A673 (cell line): ENCODE results near the gene C21orf58. TPM values are rescaled to one million over a fixed set of nuclear protein-coding genes. Genes with fewer than 3 reads are reported as not detected.

Source experiments
- BruUV-seq: library from RNA; stranded (reverse); fragments of 400-500 nt; replicated peaks from 2 replicates; lab custom pipeline; 2021; lab: Mats Ljungman, UMichigan
- CTCF ChIA-PET: fragments of 300-600 bp; sonication (Branson Sonifier 250); formaldehyde crosslinking; loops from one replicate; lab custom pipeline; 2022; ENCODE audit warnings: antibody characterized with exemption; lab: Charles Lee
- POLR2A ChIA-PET: fragments of 300-600 bp; sonication (Branson Sonifier 250); formaldehyde crosslinking; loops from one replicate; lab custom pipeline; 2022; ENCODE audit warnings: antibody characterized with exemption; ENCODE audit not compliant: low non-redundant PET; lab: Charles Lee
- DNase-seq: peaks from one replicate; pipeline ENCODE4 v3.0.0-alpha.2; 2015; ENCODE audit warnings: low spot score
- H3K27ac ChIP-seq: fragments of 200-600 bp; sonication (generic); 2 replicates; pipeline ENCODE4 v1.5.1; 2016; ENCODE audit warnings: mixed run types, low read depth, mild to moderate bottlenecking, mixed read lengths, antibody characterized with exemption, low read length; ENCODE audit not compliant: poor library complexity, severe bottlenecking
- H3K27me3 ChIP-seq: fragments of 200-600 bp; sonication (generic); replicated peaks from 2 replicates; pipeline ENCODE4 v1.6.1; 2017; ENCODE audit warnings: mixed run types, low read depth, mild to moderate bottlenecking, mixed read lengths, antibody characterized with exemption, low read length; ENCODE audit not compliant: insufficient read depth, poor library complexity
- H3K36me3 ChIP-seq: fragments of 200-600 bp; sonication (generic); 2 replicates; pipeline ENCODE4 v1.6.1; 2016; ENCODE audit warnings: mixed run types, mild to moderate bottlenecking, mixed read lengths, antibody characterized with exemption, low read length; ENCODE audit not compliant: insufficient read depth, poor library complexity, severe bottlenecking
- H3K4me1 ChIP-seq: fragments of 200-600 bp; sonication (generic); 2 replicates; pipeline ENCODE4 v1.6.1; 2017; ENCODE audit warnings: mixed run types, mild to moderate bottlenecking, mixed read lengths, antibody characterized with exemption, low read length; ENCODE audit not compliant: insufficient read depth, poor library complexity, severe bottlenecking
- H3K4me3 ChIP-seq: fragments of 200-600 bp; sonication (generic); 2 replicates; pipeline ENCODE4 v1.5.1; 2016; ENCODE audit warnings: low read depth, mixed run types, mild to moderate bottlenecking, mixed read lengths, low read length; ENCODE audit not compliant: poor library complexity, severe bottlenecking
- H3K9me3 ChIP-seq: fragments of 200-600 bp; sonication (generic); 2 replicates; pipeline ENCODE4 v1.6.1; 2016; ENCODE audit warnings: mixed run types, low read depth, mild to moderate bottlenecking, mixed read lengths, antibody characterized with exemption, low read length; ENCODE audit not compliant: poor library complexity, severe bottlenecking
- CTCF ChIP-seq: fragments of 300-800, 200-600 bp; sonication (generic); conservative IDR thresholded peaks from 2 replicates; pipeline ENCODE4 v1.5.1; 2017; ENCODE audit warnings: low read depth, mild to moderate bottlenecking, antibody characterized with exemption, low read length, moderate library complexity, mixed read lengths
- EZH2 ChIP-seq: fragments of 200-600 bp; sonication (generic); IDR thresholded peaks from 2 replicates; pipeline ENCODE4 v1.6.1; 2017; ENCODE audit warnings: borderline replicate concordance, low read depth, mild to moderate bottlenecking, mixed read lengths, antibody characterized with exemption, low read length; ENCODE audit not compliant: poor library complexity, severe bottlenecking
- intact Hi-C: fragments of 100-400 bp; cut with micrococcal nuclease; formaldehyde crosslinking; loops from one replicate; pipeline ENCODE4 v1.10.0; 2022; ENCODE audit not compliant: unreplicated experiment
- total RNA-seq: library from RNA; stranded (reverse); gene quantifications from 2 replicates; pipeline ENCODE4 v1.2.3, GENCODE V29; 2021

C21orf58 gene
- total RNA-seq, 1 experiment from 2014 or later = 41.2 TPM

- POLR2A ChIA-PET = no interaction called here
- no peak overlapping the region for H3K27ac ChIP-seq
Observed at GRCh38 chr21:46327711-46328110, 4.0 kb upstream of the C21orf58 start.

GRCh38 chr21:46326110-46326703 is 2.5 kb upstream of the C21orf58 start:
- Histone ChIP-seq H3K27me3 (no peaks in the 10 kb centered on the region), H3K4me3 (peak overlapping the region; percentile 89), H3K36me3 (peaks cover 31% of the 10 kb centered on the region), H3K27ac (no peak overlapping the region), H3K9me3 (no peaks in the 10 kb centered on the region), H3K4me1 (peaks cover 19% of the 10 kb centered on the region)
- TF ChIP-seq CTCF (no peak), EZH2 (no peak)
- BruUV-seq = no TSS peak
- ChIA-PET POLR2A (interaction anchor here (0.5 kb wide), 1 partner anchor 136 kb away, joined by 5 read pairs; no protein-coding TSS in a partner anchor), CTCF (no interaction called here)
- DNase-seq = no peak
- intact Hi-C loops = no loop called here

More at GRCh38 chr21:46327711-46328110, 4.0 kb upstream of the C21orf58 start:
- peaks cover 26% of the 10 kb centered on the region for H3K36me3 ChIP-seq
- no peaks in the 10 kb centered on the region for H3K27me3 ChIP-seq
- DNase-seq = no peak
- BruUV-seq = no TSS peak
- intact Hi-C loops = no loop called here
- H3K9me3 ChIP-seq = no peaks in the 10 kb centered on the region
- TF ChIP-seq EZH2 = no peak
- TF ChIP-seq CTCF = no peak
- peaks cover 10% of the 10 kb centered on the region for H3K4me1 ChIP-seq
- CTCF ChIA-PET = no interaction called here
- H3K4me3 ChIP-seq = no peak overlapping the region

GRCh38 chr21:46325073-46325912 is 1.6 kb upstream of the C21orf58 start:
- no peaks in the 10 kb centered on the region for H3K9me3 ChIP-seq
- DNase-seq = peak; percentile 74
- H3K36me3 ChIP-seq = peaks cover 33% of the 10 kb centered on the region
- intact Hi-C loops = no loop called here
- ChIA-PET POLR2A (interaction anchor here (0.5 to 0.6 kb wide), 2 partner anchors 127 to 135 kb away, joined by 4 to 5 read pairs; no protein-coding TSS in a partner anchor), CTCF (interaction anchor here (0.6 kb wide), 1 partner anchor 352 kb away, joined by 4 read pairs; no protein-coding TSS in a partner anchor)
- no peaks in the 10 kb centered on the region for H3K27me3 ChIP-seq
- H3K4me1 ChIP-seq = peaks cover 27% of the 10 kb centered on the region
- TF ChIP-seq EZH2 (no peak), CTCF (peak; percentile 29; the same call in 1 of the 2 replicates)
- TSS peak; percentile 18 for BruUV-seq
- peak overlapping the region; percentile 89 for H3K4me3 ChIP-seq
- peak overlapping the region; percentile 91 for H3K27ac ChIP-seq
